Activated naive CD8-positive, alpha-beta T cell (primary cell): ENCODE data around the gene SIDT1.
"Not testable (repeated sequence)": the region's sequence is repeated elsewhere in the genome, so short reads cannot be mapped to it uniquely, and the experiment has no call there.

Experiments
- H3K27ac Mint-ChIP-seq: one replicate; pipeline ENCODE4 v1.8.0; 2021; ENCODE audit warnings: mixed read lengths
- H3K27me3 Mint-ChIP-seq: one replicate; pipeline ENCODE4 v1.8.0; 2021; ENCODE audit warnings: mixed read lengths
- H3K36me3 Mint-ChIP-seq: one replicate; pipeline ENCODE4 v1.8.0; 2021; ENCODE audit warnings: mixed read lengths
- H3K4me1 Mint-ChIP-seq: one replicate; pipeline ENCODE4 v1.8.0; 2021; ENCODE audit warnings: low read depth, mixed read lengths
- H3K4me3 Mint-ChIP-seq: one replicate; pipeline ENCODE4 v1.8.0; 2021; ENCODE audit warnings: mild to moderate bottlenecking, mixed read lengths
- H3K9me3 Mint-ChIP-seq: one replicate; pipeline ENCODE4 v1.8.0; 2021; ENCODE audit warnings: low read depth, mixed read lengths

The SIDT1 gene

DNA sequence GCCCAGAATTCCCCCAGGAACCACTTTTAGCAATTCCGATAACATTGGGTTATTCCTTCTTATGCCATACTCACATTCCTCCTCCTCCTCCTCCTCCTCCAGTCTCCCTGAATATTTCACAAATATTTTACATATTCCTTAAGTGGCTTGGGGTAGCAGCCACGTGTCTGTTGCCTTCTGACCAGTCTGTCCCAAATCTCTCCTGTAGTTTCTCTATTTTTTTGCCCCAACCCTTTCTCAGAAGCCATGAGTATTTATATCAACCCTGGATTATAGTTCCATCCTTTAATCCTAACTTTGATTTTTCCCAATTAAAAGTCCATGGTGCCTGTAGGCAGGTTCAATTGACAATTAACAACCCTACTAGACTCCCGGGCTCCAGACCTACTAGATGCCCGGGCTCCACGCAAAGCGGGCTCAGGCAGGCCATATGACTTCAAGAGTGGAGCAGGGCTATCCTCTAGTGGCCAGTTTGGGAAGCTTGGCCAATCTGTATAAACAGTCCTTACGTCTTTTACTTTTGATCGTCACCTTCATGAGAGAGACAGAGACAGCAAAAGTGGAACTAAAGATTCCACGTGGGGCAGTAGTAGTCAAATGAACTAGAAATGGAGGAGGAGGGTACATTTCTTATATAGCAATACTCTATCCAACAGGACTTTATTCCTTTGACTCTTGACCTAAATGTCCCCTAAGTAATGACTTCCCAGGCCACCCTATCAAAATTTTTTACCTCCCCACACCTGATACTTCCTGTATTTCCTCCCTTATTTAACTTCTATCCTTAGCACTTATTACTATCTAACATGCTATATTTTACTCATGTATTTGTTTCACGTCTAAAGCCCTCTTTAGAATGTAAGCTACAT lies 94.4 kb downstream of the SIDT1 start:
- no peaks in the 10 kb centered on the region for H3K27me3 Mint-ChIP-seq
- no peaks in the 10 kb centered on the region for H3K9me3 Mint-ChIP-seq
- H3K4me3 Mint-ChIP-seq, result no peak overlapping the region
- H3K4me1 Mint-ChIP-seq, result no peaks in the 10 kb centered on the region
- peaks cover 6% of the 10 kb centered on the region for H3K36me3 Mint-ChIP-seq
- peak overlapping the region; percentile 29 for H3K27ac Mint-ChIP-seq

DNA sequence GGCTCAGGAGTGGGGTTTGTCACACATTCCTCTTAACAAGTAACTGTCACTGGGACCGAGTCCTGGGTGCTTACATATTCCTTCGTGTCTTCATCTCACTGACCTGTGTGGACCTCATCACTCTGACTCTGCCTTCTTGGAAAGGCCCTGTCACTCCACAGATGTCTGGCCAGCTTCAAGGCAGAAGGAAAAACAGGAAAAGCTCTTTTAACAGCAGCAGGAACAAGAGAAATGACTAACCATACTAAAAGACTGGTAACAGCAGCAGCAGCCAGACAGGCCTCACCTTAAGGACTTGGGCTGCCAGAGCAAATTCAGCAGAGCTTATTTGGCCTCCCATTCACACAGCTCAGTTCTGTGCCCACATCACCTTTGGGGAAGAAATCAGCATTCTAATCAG lies 96.0 kb downstream of the SIDT1 start:
- no peak overlapping the region for H3K27ac Mint-ChIP-seq

DNA sequence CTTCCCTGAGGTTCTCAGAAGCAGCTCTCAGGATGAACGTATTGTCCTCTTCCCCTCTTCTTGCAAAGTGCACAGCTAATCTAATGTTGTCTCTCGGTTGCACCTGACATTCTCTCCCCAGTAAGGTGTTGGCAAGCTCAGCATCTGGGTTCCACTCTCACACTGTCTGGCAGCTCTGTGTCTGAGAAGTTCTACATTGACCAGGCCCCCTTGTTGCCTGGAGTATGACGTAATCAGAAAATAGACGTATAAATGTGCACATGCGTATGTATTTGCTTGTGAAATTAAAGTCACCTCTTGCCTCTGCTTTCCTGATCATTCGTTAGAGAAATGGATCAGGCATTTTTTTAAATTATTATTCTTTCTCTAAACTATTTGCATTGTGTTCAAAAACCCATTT lies 96.4 kb downstream of the SIDT1 start:
- Mint-ChIP-seq H3K4me3 (no peak overlapping the region), H3K9me3 (no peaks in the 10 kb centered on the region), H3K36me3 (peaks cover 4% of the 10 kb centered on the region), H3K27ac (no peak overlapping the region), H3K27me3 (no peaks in the 10 kb centered on the region), H3K4me1 (no peaks in the 10 kb centered on the region)

More for the DNA sequence above, 96.0 kb downstream of the SIDT1 start:
- H3K9me3 Mint-ChIP-seq, result no peaks in the 10 kb centered on the region
- H3K4me3 Mint-ChIP-seq, result no peak overlapping the region
- peaks cover 6% of the 10 kb centered on the region for H3K36me3 Mint-ChIP-seq
- H3K4me1 Mint-ChIP-seq, result no peaks in the 10 kb centered on the region
- H3K27me3 Mint-ChIP-seq, result no peaks in the 10 kb centered on the region

DNA sequence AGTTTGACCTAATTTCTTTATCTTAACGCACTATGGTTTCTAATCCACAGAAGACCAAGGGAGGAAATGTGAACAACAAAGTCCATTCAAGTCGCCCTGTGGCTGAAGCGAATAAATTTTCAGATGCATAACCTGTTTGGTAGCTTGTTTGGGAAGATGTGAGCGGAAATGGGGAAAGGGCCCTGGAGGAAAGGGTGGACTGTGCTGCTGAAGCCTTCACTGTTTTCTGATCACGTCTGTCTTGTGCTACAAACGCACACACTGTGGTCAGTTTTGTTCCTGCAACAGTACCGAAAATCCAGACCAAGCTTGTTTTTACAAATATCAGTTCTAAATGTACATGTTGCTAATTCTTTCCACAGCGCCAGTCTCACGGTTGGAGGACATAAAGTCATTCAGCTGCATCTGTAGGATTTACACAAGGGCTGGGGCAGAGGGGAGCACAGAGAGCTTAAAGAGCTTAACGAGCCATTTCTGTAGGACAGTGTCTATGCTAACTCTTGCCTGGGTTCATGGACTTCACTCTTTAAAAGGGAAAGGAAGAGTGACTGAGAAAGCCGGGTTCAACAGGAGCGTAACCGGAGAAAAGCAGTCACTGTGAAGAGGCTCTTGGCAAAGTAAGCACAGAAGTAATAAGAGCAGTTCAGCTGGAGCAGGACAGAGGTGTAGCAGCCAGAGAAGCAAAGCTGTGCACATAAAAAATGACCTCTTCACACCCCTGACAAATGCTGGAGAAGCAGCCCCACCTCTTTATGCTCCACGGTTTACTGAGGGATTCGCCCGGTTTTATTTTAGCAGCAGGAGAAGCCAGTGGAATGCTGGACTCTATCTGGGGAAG lies 97.4 kb downstream of the SIDT1 start:
- peaks cover 2% of the 10 kb centered on the region for H3K36me3 Mint-ChIP-seq
- no peaks in the 10 kb centered on the region for H3K9me3 Mint-ChIP-seq
- no peaks in the 10 kb centered on the region for H3K4me1 Mint-ChIP-seq
- H3K27me3 Mint-ChIP-seq, result no peaks in the 10 kb centered on the region
- H3K4me3 Mint-ChIP-seq, result no peak overlapping the region
- H3K27ac Mint-ChIP-seq, result no peak overlapping the region

DNA sequence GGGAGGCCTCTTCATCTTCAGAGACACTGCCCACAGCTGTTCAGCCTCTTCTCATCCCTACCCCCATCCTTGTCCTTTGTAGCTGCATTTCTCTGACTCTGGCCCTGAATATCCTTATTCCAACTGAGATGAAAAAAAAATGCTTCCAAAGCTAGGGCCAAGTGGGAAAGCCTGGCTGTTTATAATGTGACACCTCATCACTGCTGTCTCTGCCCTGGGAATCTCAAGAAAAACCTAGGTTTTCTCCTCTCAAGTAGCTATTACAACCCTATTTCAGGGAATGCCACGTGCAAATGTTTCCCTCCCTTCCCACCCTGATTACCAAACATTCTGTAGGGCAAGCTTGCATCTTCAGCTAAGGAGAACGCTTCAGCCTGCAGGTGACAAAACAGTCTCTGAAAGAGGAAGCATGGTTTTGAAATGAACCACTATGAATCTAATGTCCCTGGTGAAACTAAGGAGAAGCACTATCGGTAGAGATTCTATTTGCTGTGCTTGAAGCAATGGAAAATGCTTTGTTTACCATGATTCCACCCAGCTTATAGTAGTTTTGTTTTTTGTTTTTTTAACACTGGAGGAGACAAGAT lies 98.7 kb downstream of the SIDT1 start:
- H3K4me3 Mint-ChIP-seq, result no peak overlapping the region
- no peaks in the 10 kb centered on the region for H3K27me3 Mint-ChIP-seq
- no peaks in the 10 kb centered on the region for H3K9me3 Mint-ChIP-seq
- H3K27ac Mint-ChIP-seq, result peak overlapping the region; percentile 41
- no peaks in the 10 kb centered on the region for H3K4me1 Mint-ChIP-seq
- H3K36me3 Mint-ChIP-seq, result peaks cover 2% of the 10 kb centered on the region

DNA sequence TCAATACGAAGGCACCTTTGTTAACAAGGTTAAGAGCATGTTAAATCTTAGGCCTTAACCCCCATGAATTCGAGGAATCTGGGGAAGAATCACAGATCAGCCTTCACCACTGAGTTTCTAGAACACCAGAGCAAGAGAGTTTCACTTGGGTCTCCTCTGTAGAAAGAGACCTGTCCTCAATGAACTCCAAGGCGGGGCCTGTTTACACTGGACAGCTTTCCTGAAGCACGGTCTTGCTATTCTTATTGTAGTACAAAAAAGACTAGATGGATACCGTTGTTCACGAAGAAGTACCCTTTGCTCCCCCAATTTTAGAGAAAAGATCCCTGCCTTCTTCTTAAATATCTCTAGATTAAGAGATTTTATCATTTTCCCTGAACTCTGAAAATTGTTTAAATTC lies 99.2 kb downstream of the SIDT1 start:
- no peaks in the 10 kb centered on the region for H3K4me1 Mint-ChIP-seq
- no peaks in the 10 kb centered on the region for H3K9me3 Mint-ChIP-seq
- no peaks in the 10 kb centered on the region for H3K27me3 Mint-ChIP-seq
- H3K36me3 Mint-ChIP-seq, result peaks cover 2% of the 10 kb centered on the region
- no peak overlapping the region for H3K4me3 Mint-ChIP-seq
- peak overlapping the region; percentile 41 for H3K27ac Mint-ChIP-seq

DNA sequence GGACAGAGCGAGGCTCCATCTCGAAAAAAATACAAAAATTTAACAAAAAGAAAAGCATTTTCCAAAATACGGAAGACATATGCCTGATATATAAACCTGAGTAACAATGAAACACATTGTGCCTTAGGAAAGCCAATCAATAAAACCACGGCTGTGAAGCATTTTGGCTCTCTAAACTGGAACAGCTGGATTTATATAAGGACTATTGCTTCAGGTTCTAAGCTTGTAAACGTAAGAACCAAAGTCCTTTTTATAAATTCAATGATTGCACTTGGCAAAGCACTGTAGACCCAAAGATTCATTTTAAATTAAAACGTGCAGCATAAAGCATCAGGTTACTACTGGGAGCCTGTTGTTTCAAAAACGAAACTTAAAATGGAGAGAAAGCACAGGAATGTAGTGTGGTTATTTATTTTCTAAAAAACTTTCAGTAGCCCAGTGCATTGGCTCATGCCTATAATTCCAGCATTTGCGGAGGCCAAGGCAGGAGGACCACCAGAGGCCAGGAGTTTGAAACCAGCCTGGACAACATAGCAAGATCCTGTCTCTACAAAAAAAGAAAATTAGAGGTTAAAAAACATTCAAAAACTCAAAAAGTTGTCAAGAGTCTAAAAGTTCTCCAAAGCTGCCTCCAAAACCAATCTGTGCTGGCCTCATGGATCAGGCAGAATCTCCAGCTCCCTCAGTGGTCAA lies 102.6 kb downstream of the SIDT1 start:
- H3K36me3 Mint-ChIP-seq, result no peaks in the 10 kb centered on the region
- H3K4me3 Mint-ChIP-seq, result no peak overlapping the region
- no peaks in the 10 kb centered on the region for H3K27me3 Mint-ChIP-seq
- no peaks in the 10 kb centered on the region for H3K4me1 Mint-ChIP-seq
- no peaks in the 10 kb centered on the region for H3K9me3 Mint-ChIP-seq
- no peak overlapping the region for H3K27ac Mint-ChIP-seq

DNA sequence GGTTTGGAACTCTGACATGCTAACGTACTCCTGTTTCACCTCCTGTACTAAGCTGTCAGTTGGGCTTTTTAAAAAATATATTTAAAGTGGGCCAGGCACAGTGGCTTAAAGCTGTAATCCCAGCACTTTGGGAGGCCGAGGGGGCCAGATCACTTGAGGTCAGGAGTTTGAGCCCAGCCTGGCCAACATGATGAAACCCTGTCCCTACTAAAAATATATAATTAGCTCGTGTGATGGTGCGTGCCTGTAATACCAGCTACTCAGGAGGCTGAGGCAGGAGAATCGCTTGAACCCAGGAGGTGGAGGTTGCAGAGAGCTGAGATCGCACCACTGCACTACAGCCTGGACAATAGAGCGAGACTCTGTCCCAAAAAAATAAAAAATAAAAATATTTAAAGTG lies 103.7 kb downstream of the SIDT1 start:
- H3K9me3 Mint-ChIP-seq, result not testable (repeated sequence)

DNA sequence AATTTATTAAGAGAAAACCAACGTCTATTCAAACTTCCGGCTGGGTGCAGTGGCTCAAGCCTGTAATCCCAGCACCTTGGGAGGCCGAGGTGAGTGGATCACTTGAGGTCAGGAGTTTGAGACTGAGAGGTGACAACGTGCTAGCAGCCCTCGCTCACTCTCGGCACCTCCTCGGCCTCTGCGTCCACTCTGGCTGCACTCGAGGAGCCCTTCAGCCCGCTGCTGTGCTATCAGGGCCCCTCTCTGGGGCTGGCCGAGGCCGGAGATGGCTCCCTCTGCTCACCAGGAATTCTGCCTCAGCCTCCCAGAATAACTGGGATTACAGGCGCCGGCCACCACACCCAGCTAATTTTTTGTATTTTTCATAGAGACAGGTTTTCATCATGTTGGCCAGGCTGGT lies 105.4 kb downstream of the SIDT1 start:
- H3K27me3 Mint-ChIP-seq, result no peaks in the 10 kb centered on the region
- no peaks in the 10 kb centered on the region for H3K9me3 Mint-ChIP-seq

More for the DNA sequence above, 103.7 kb downstream of the SIDT1 start:
- not testable (repeated sequence) for H3K4me1 Mint-ChIP-seq, H3K36me3 Mint-ChIP-seq, H3K4me3 Mint-ChIP-seq, H3K27me3 Mint-ChIP-seq, H3K27ac Mint-ChIP-seq

DNA sequence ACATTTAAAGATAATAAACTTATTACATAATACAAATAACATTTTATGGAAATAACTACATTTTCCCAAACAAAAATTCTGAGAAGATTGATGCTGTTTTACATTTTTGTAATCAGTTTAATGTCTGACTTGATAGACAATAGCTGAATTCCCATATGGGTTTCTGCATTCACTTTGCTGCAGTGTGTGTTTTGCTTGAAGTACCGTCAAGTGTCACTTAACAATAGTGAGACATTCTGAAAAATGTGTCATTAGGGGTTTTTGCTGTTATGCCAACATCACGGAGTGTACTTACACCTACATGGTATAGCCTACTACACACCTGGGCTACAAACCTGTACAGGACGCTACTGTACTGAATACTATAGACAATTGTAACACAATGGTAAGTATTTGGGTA lies 106.6 kb downstream of the SIDT1 start:
- Mint-ChIP-seq H3K36me3 (peaks cover 2% of the 10 kb centered on the region), H3K27ac (no peak overlapping the region), H3K9me3 (peaks cover 2% of the 10 kb centered on the region), H3K27me3 (no peaks in the 10 kb centered on the region), H3K4me1 (no peaks in the 10 kb centered on the region), H3K4me3 (no peak overlapping the region)

More for the DNA sequence above, 105.4 kb downstream of the SIDT1 start:
- Mint-ChIP-seq H3K4me1 (no peaks in the 10 kb centered on the region), H3K36me3 (no peaks in the 10 kb centered on the region), H3K27ac (no peak overlapping the region), H3K4me3 (no peak overlapping the region)

DNA sequence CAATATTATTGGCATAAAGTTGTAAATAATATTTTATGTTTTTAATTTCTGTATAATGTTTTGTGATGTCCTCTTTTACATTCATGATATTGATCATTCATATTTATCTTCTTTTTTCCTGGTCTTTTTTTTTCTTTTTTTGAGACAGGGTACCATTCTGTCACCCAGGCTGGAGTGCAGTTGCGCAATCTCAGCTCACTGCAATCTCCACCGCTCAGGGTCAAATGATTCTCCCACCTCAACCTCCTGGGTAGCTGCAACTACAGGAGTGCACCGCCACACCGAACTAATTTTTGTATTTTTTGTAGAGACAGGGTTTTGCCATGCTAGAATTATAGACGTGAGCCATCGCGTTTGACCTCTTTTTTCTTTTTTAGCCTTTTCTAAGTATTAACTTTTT lies 111.2 kb downstream of the SIDT1 start:
- peaks cover 12% of the 10 kb centered on the region for H3K36me3 Mint-ChIP-seq
- H3K27ac Mint-ChIP-seq, result no peak overlapping the region
- H3K9me3 Mint-ChIP-seq, result peaks cover 17% of the 10 kb centered on the region
- H3K27me3 Mint-ChIP-seq, result no peaks in the 10 kb centered on the region
- no peaks in the 10 kb centered on the region for H3K4me1 Mint-ChIP-seq
- no peak overlapping the region for H3K4me3 Mint-ChIP-seq

DNA sequence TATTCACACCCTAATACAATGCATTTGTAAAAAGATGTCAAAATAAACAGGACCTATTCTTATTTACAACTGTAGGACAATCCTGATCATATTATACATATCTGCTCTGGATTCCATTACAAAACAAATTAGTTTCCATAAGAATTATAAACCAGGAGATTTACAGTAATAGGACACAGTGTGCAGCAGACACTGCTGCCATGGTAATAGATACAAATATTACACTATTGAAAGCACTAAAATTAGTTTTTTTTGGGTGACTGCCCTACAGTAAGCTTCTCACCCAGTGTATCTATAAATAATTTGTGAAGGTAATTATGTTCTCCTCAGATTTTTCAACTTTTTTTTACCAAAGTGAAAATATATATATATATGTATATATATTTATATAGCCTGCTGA lies 116.2 kb downstream of the SIDT1 start:
- no peak overlapping the region for H3K4me3 Mint-ChIP-seq
- H3K27ac Mint-ChIP-seq, result no peak overlapping the region
- H3K27me3 Mint-ChIP-seq, result no peaks in the 10 kb centered on the region
- H3K9me3 Mint-ChIP-seq, result peaks cover 17% of the 10 kb centered on the region
- peaks cover 27% of the 10 kb centered on the region for H3K36me3 Mint-ChIP-seq
- H3K4me1 Mint-ChIP-seq, result no peaks in the 10 kb centered on the region

DNA sequence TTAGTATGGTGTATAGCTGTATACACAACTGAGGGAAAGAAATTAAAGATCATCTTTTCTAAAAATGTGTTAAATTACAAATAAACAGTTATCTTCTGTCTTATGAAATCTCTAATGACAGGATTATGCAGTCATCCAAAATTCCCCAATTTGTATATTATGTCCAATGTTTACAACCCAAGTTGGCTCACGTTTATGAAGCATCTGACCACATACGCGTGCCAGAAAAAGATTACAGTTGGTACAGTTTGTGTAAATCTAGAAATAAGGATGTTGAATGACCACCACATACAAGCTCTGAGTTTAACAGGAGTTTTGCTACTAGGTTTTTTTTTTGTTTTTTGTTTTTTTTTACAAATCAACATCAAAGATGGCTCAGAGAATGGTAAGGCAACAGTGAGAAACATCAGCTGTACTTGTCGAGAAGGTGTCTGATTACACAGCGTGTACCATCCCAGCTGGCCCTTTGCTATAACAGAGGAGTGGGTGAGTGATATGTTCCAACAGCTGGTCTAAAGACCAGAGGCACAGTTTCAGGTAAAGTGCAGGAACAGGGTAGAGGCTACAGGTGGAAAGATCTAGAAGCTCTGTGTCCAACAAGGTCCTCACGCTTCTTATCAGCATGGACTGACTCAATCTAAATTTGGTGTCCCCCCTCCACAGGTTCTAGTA lies 117.0 kb downstream of the SIDT1 start:
- Mint-ChIP-seq H3K4me3 (no peak overlapping the region), H3K36me3 (peaks cover 26% of the 10 kb centered on the region), H3K27me3 (no peaks in the 10 kb centered on the region), H3K4me1 (no peaks in the 10 kb centered on the region), H3K27ac (no peak overlapping the region), H3K9me3 (peaks cover 12% of the 10 kb centered on the region)

DNA sequence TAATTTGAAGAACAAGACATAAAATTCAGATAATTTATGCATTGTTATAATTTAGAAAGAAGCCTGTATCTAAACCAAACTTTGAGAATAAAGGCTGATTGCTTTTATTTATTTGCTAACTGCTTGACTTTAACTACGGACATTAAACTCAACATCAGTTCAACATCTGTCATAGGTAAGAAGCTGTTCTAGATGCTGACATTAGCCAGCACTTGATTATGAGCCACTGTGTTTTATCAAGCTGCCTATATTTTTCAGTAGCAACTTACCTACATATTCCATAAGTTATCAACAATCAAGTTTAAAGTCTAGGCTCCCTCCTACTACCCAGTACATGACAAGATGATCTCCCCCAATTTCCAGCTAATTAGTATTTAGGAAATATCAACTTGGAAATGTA lies 122.0 kb downstream of the SIDT1 start:
- Mint-ChIP-seq H3K4me3 (no peak overlapping the region), H3K9me3 (no peaks in the 10 kb centered on the region), H3K4me1 (no peaks in the 10 kb centered on the region), H3K36me3 (peaks cover 55% of the 10 kb centered on the region), H3K27ac (no peak overlapping the region), H3K27me3 (no peaks in the 10 kb centered on the region)
